Transverse colon (tissue), 3 donors: ENCODE data around the gene PIP4P1.
"Not testable (repeated sequence)": the region's sequence is repeated elsewhere in the genome, so short reads cannot be mapped to it uniquely, and the experiment has no call there.

ENCODE experiments used
- EP300 ChIP-seq: sonication (generic); formaldehyde crosslinking; IDR thresholded peaks from one replicate; pipeline ENCODE4 v1.6.1; 2017; ENCODE audit warnings: antibody characterized with exemption, low read depth
- TF ChIP-seq, protein P1 (sequence below), 5 experiments: fragments of 200-600 bp in 3 of 5; fragments of 450-650 bp in 2 of 5; sonication (generic) in 3 of 5; IDR thresholded peaks; 1 replicate in 2 of 5; 2 replicates in 3 of 5; pipeline ENCODE4 v1.5.1; 2016 to 2017; ENCODE audit warnings: antibody characterized with exemption in 5 of 5, inconsistent platforms in 3 of 5, mild to moderate bottlenecking in 2 of 5, moderate library complexity in 1 of 5

DNA sequence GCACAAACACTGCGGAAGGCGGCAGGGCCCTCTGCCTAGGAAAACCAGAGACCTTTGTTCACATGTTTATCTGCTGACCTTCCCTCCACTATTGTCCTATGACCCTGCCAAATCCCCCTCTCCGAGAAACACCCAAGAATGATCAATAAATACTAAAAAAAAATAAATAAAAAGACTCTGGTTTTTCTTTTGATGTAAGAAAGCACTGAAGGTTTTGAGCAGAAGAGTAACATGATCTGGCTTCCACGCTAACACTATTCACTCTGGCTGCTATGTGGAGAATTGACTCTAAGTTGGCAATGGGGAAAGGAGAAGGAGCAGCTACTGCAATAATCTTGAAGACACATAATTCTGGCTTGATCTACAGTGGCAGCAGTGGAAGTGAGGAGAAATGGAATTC is 17.6 kb downstream of the PIP4P1 start:
- TF ChIP-seq EP300 = not testable (repeated sequence)
- TF ChIP-seq, protein P1, sequence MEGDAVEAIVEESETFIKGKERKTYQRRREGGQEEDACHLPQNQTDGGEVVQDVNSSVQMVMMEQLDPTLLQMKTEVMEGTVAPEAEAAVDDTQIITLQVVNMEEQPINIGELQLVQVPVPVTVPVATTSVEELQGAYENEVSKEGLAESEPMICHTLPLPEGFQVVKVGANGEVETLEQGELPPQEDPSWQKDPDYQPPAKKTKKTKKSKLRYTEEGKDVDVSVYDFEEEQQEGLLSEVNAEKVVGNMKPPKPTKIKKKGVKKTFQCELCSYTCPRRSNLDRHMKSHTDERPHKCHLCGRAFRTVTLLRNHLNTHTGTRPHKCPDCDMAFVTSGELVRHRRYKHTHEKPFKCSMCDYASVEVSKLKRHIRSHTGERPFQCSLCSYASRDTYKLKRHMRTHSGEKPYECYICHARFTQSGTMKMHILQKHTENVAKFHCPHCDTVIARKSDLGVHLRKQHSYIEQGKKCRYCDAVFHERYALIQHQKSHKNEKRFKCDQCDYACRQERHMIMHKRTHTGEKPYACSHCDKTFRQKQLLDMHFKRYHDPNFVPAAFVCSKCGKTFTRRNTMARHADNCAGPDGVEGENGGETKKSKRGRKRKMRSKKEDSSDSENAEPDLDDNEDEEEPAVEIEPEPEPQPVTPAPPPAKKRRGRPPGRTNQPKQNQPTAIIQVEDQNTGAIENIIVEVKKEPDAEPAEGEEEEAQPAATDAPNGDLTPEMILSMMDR (IDR thresholded peaks at IDR 0.05) = not testable (repeated sequence)
